Measurements from ENCODE around the gene COX4I1.

Gene COX4I1

GRCh38 chr16:85828166-85828565 is 28.7 kb downstream of the COX4I1 start:
- H2AFZ ChIP-seq: no peak overlapping the region
- no peaks in the 10 kb centered on the region for H3K79me2 ChIP-seq
- H3K9me3 ChIP-seq (ENCODE audit: control insufficient read depth, low read length): no peaks in the 10 kb centered on the region
- H3K4me3 ChIP-seq (ENCODE audit: low read depth, low read length): no peak overlapping the region
- no peak overlapping the region for H3K9ac ChIP-seq
- H3K27ac ChIP-seq: no peak overlapping the region
- no peaks in the 10 kb centered on the region for H3K4me1 ChIP-seq
- no peaks in the 10 kb centered on the region for H3K27me3 ChIP-seq (ENCODE audit: control insufficient read depth, insufficient read depth, low read length)
- no peak for TF ChIP-seq CTCF (IDR thresholded peaks at IDR 0.05)
- no peak overlapping the region for H3K4me2 ChIP-seq (ENCODE audit: low read length)
- H3K36me3 ChIP-seq (ENCODE audit: control insufficient read depth, insufficient read depth, low read length): no peaks in the 10 kb centered on the region

- no peak overlapping the region for H2AFZ ChIP-seq
- H3K27me3 ChIP-seq (ENCODE audit: control insufficient read depth, insufficient read depth, low read length): no peaks in the 10 kb centered on the region
- H3K27ac ChIP-seq: no peak overlapping the region
- H3K4me2 ChIP-seq (ENCODE audit: low read length): no peak overlapping the region
- no peaks in the 10 kb centered on the region for H3K36me3 ChIP-seq (ENCODE audit: control insufficient read depth, insufficient read depth, low read length)
- no peaks in the 10 kb centered on the region for H3K4me1 ChIP-seq
- no peak overlapping the region for H3K4me3 ChIP-seq (ENCODE audit: low read depth, low read length)
- no peak overlapping the region for H3K9ac ChIP-seq
- H3K9me3 ChIP-seq (ENCODE audit: control insufficient read depth, low read length): no peaks in the 10 kb centered on the region
- no peaks in the 10 kb centered on the region for H3K79me2 ChIP-seq
- TF ChIP-seq CTCF (IDR thresholded peaks at IDR 0.05): no peak
Observed at GRCh38 chr16:85829171-85829719, 29.8 kb downstream of the COX4I1 start.

- Histone ChIP-seq H3K4me2 (ENCODE audit: low read length) (no peak overlapping the region), H3K36me3 (ENCODE audit: control insufficient read depth, insufficient read depth, low read length) (no peaks in the 10 kb centered on the region), H3K27ac (no peak overlapping the region), H3K9me3 (ENCODE audit: control insufficient read depth, low read length) (no peaks in the 10 kb centered on the region), H2AFZ (no peak overlapping the region), H3K9ac (no peak overlapping the region), H3K79me2 (no peaks in the 10 kb centered on the region), H3K4me1 (no peaks in the 10 kb centered on the region), H3K4me3 (ENCODE audit: low read depth, low read length) (no peak overlapping the region), H3K27me3 (ENCODE audit: control insufficient read depth, insufficient read depth, low read length) (no peaks in the 10 kb centered on the region)
- no peak for TF ChIP-seq CTCF (IDR thresholded peaks at IDR 0.05)
Observed at GRCh38 chr16:85829751-85830445, 30.4 kb downstream of the COX4I1 start.

GRCh38 chr16:85830821-85831220 is 31.3 kb downstream of the COX4I1 start:
- Histone ChIP-seq H3K27me3 (ENCODE audit: control insufficient read depth, insufficient read depth, low read length) (no peaks in the 10 kb centered on the region), H3K79me2 (no peaks in the 10 kb centered on the region), H3K36me3 (ENCODE audit: control insufficient read depth, insufficient read depth, low read length) (no peaks in the 10 kb centered on the region), H3K4me2 (ENCODE audit: low read length) (no peak overlapping the region), H3K4me1 (no peaks in the 10 kb centered on the region), H3K27ac (no peak overlapping the region), H2AFZ (no peak overlapping the region), H3K9me3 (ENCODE audit: control insufficient read depth, low read length) (no peaks in the 10 kb centered on the region), H3K4me3 (ENCODE audit: low read depth, low read length) (no peak overlapping the region), H3K9ac (no peak overlapping the region)
- TF ChIP-seq CTCF (IDR thresholded peaks at IDR 0.05): no peak

Measured in parathyroid adenoma (tissue), 2 donors.